CD4-positive, alpha-beta T cell treated with Interleukin-17A for 1 hour (primary cell): Measurements from ENCODE around the gene RBM10.

Experiments
- DNase-seq: peaks from one replicate; pipeline ENCODE4 v3.0.0-alpha.2; 2020

The RBM10 gene

GRCh38 chrX:47198026-47198686 lies 53.1 kb downstream of the RBM10 start:
- no peak for DNase-seq

- DNase-seq, result no peak
Measured at GRCh38 chrX:47198687-47199080, 53.7 kb downstream of the RBM10 start.

- DNase-seq, result no peak
Measured at GRCh38 chrX:47199286-47199685, 54.3 kb downstream of the RBM10 start.

- no peak for DNase-seq
Measured at GRCh38 chrX:47200385-47201150, 55.5 kb downstream of the RBM10 start.

GRCh38 chrX:47201345-47201944 lies 56.4 kb downstream of the RBM10 start:
- no peak for DNase-seq

GRCh38 chrX:47202316-47202715 lies 57.3 kb downstream of the RBM10 start:
- no peak for DNase-seq

- DNase-seq, result no peak
Measured at GRCh38 chrX:47202877-47203276, 57.9 kb downstream of the RBM10 start.

- DNase-seq, result no peak
Measured at GRCh38 chrX:47204970-47205369, 59.9 kb downstream of the RBM10 start.

GRCh38 chrX:47206316-47206715 lies 61.3 kb downstream of the RBM10 start:
- no peak for DNase-seq

GRCh38 chrX:47208108-47208507 lies 63.1 kb downstream of the RBM10 start:
- no peak for DNase-seq

- DNase-seq, result no peak
Measured at GRCh38 chrX:47209508-47210238, 64.7 kb downstream of the RBM10 start.

GRCh38 chrX:47210661-47211425 lies 65.8 kb downstream of the RBM10 start:
- DNase-seq, result no peak

- no peak for DNase-seq
Measured at GRCh38 chrX:47212381-47213293, 67.6 kb downstream of the RBM10 start.

- DNase-seq, result no peak
Measured at GRCh38 chrX:47214435-47215077, 69.5 kb downstream of the RBM10 start.

GRCh38 chrX:47215291-47215900 lies 70.4 kb downstream of the RBM10 start:
- no peak for DNase-seq

GRCh38 chrX:47216393-47216925 lies 71.4 kb downstream of the RBM10 start:
- no peak for DNase-seq

- DNase-seq, result peak; percentile 36
Measured at GRCh38 chrX:47217121-47217851, 72.3 kb downstream of the RBM10 start.

- peak; percentile 98 for DNase-seq
Measured at GRCh38 chrX:47217852-47218279, 72.8 kb downstream of the RBM10 start.

GRCh38 chrX:47218280-47218919 lies 73.4 kb downstream of the RBM10 start, which contains the start of gene CDK16:
CDK16 (plus strand) TSS chrX:47218681; CDS start chrX:47223558, 4,877 bp downstream.
- DNase-seq, result peak; percentile 82
